Psoas muscle (tissue), 8 donors: Measurements from ENCODE around the gene GLT6D1. TPM values are rescaled to one million over a fixed set of nuclear protein-coding genes. Genes with fewer than 3 reads are reported as not detected.
"Not testable (repeated sequence)": the region's sequence is repeated elsewhere in the genome, so short reads cannot be mapped to it uniquely, and the experiment has no call there.

Experiments used
- ATAC-seq, 4 donors: fragments of 200-7000 bp; cut with Tn5 transposase; one replicate each; pipeline ENCODE4 v1.9.1; 2020; ENCODE audit warnings: moderate library complexity in 3 of 4, mild to moderate bottlenecking in 2 of 4
- DNase-seq, 2 donors: peaks; one replicate each; pipeline ENCODE4 v3.0.0-alpha.2; 2020
- H3K27ac ChIP-seq: fragments of 200-600 bp; one replicate; pipeline ENCODE4 v1.8.0; 2022
- H3K27me3 ChIP-seq, 3 donors: fragments of 200-600 bp in 1 of 3; one replicate each; pipeline versions ENCODE4 v1.6.1 to v1.8.0; 2013 to 2022; ENCODE audit warnings: low read length in 2 of 3, mild to moderate bottlenecking in 2 of 3, moderate library complexity in 1 of 3; ENCODE audit not compliant: insufficient read depth in 3 of 3
- H3K36me3 ChIP-seq, 2 donors: fragments of 200-600 bp in 1 of 2; one replicate each; pipeline versions ENCODE4 v1.6.1 to v1.8.0; 2013 to 2022; ENCODE audit warnings: low read depth in 1 of 2, mild to moderate bottlenecking in 1 of 2, moderate library complexity in 1 of 2; ENCODE audit not compliant: insufficient read depth in 1 of 2
- H3K4me1 ChIP-seq: fragments of 200-600 bp; one replicate; pipeline ENCODE4 v1.8.0; 2022
- H3K4me3 ChIP-seq: fragments of 200-600 bp; one replicate; pipeline ENCODE4 v1.8.0; 2022; ENCODE audit warnings: mild to moderate bottlenecking
- H3K9me3 ChIP-seq: fragments of 200-600 bp; one replicate; pipeline ENCODE4 v1.8.0; 2022
- WGBS, 3 donors: extraction: QIAGEN DNeasy Blood & Tissue Kit; methylation state at CpG; one replicate each; pipeline versions ENCODE4 v1.1.6 to v1.1.7; 2013; 5-methylcytosine and 5-hydroxymethylcytosine counted together
- intact Hi-C, 2 donors: fragments of 100-400 bp; cut with DNase I; formaldehyde crosslinking; loops; one replicate each; pipeline versions ENCODE4 v1.11.0 to v1.14.2; 2022
- polyA plus RNA-seq, 3 donors: library from polyadenylated mRNA; stranded (reverse); fragments of 200-250 nt; gene quantifications; one replicate each; pipeline ENCODE4 v1.2.3, GENCODE V29; 2013
- total RNA-seq, 4 donors: library from RNA; stranded (reverse); fragmentation: NEBNext Ultra II Directional in 2 of 4; extraction: Animal tissue kit (Norgen Biotek cat#: 25700) in 2 of 4; gene quantifications; one replicate each; pipeline versions ENCODE4 v1.2.1 to v1.2.4, GENCODE V29; 2021 to 2023
- TF ChIP-seq, protein P1 (sequence below): fragments of 200-600 bp; IDR thresholded peaks from one replicate; pipeline ENCODE4 v1.8.0; 2022; ENCODE audit warnings: antibody characterized with exemption
- donor health status: healthy with polysubstance abuse.
- donor health status: DM: no; HTN: no; CAD: no; lungs with moderate emphysema.
- donor health status: Bipolar disorder and iron deficiency.
- donor health status: healthy.
- donor health status: DM: yes; HTN: yes; CAD: no.
- donor health status: DM: no; HTN: no; CAD: no.
- donor health status: DM: no; HTN: no; CAD: no.
- donor health status: DM: yes; HTN: yes; CAD: no.

GLT6D1 gene
- total and polyA plus RNA-seq, 7 donors, result not detected

DNA sequence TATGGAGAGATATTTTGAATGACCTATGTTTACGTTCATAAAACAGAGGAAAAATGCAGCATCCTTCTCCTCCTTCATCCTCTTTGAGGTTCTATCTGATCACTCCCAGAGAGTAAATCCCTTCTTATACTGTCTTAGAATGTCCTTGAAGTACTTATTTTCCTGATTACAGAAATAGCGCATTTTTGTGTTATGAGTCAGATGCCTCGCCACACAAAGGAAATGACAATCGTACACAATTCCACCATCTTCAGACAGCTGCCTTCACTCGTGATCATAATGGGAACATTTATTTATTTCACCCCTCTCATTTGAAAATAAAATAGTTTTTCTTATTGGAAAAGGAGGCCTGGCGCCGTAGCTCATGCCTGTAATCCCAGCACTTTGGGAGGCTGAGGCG, 2.4 kb upstream of the GLT6D1 start:
- H3K4me1 ChIP-seq, result no peaks in the 10 kb centered on the region
- WGBS, 3 donors, result 67 to 68% (median 67%) methylated on average over 8 of the region's 8 CpGs
- H3K27me3 ChIP-seq, result peaks cover 3 to 35% (median 8%) of the 10 kb centered on the region in 3 donors
- intact Hi-C loops, result no loop called here
- H3K27ac ChIP-seq, result no peak overlapping the region
- ATAC-seq (no peak), DNase-seq (no peak)
- no peaks in the 10 kb centered on the region for H3K9me3 ChIP-seq
- TF ChIP-seq, protein P1, sequence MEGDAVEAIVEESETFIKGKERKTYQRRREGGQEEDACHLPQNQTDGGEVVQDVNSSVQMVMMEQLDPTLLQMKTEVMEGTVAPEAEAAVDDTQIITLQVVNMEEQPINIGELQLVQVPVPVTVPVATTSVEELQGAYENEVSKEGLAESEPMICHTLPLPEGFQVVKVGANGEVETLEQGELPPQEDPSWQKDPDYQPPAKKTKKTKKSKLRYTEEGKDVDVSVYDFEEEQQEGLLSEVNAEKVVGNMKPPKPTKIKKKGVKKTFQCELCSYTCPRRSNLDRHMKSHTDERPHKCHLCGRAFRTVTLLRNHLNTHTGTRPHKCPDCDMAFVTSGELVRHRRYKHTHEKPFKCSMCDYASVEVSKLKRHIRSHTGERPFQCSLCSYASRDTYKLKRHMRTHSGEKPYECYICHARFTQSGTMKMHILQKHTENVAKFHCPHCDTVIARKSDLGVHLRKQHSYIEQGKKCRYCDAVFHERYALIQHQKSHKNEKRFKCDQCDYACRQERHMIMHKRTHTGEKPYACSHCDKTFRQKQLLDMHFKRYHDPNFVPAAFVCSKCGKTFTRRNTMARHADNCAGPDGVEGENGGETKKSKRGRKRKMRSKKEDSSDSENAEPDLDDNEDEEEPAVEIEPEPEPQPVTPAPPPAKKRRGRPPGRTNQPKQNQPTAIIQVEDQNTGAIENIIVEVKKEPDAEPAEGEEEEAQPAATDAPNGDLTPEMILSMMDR, result no peak
- no peaks in the 10 kb centered on the region for H3K36me3 ChIP-seq
- H3K4me3 ChIP-seq, result no peak overlapping the region

DNA sequence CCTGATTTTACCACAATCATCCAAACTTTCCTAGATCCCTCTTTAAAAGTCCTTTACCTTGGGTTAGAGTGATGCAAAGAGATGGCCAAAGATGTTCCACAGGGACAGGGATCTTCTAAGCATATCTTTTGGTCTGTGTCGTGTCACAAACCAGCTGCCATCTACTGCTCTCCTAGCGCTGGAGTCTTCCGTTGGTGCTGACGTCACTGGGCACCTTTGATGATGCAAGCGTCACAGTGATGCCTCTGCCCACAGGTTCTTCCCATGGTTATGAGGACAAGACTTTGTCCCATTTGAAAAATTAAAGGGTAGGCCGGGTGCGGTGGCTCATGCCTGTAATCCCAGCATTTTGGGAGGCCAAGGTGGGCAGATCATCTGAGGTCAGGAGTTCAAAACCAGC, 1.7 kb upstream of the GLT6D1 start:
- 84 to 87% (median 84%) methylated on average over 7 of the region's 7 CpGs for WGBS, 3 donors
- Histone ChIP-seq H3K27ac (no peak overlapping the region), H3K4me3 (no peak overlapping the region), H3K9me3 (no peaks in the 10 kb centered on the region), H3K36me3 (no peaks in the 10 kb centered on the region), H3K4me1 (no peaks in the 10 kb centered on the region), H3K27me3 (peaks cover 3 to 40% (median 8%) of the 10 kb centered on the region in 3 donors)
- ATAC-seq (no peak), DNase-seq (no peak)
- intact Hi-C loops, result no loop called here
- TF ChIP-seq, protein P1, result no peak

DNA sequence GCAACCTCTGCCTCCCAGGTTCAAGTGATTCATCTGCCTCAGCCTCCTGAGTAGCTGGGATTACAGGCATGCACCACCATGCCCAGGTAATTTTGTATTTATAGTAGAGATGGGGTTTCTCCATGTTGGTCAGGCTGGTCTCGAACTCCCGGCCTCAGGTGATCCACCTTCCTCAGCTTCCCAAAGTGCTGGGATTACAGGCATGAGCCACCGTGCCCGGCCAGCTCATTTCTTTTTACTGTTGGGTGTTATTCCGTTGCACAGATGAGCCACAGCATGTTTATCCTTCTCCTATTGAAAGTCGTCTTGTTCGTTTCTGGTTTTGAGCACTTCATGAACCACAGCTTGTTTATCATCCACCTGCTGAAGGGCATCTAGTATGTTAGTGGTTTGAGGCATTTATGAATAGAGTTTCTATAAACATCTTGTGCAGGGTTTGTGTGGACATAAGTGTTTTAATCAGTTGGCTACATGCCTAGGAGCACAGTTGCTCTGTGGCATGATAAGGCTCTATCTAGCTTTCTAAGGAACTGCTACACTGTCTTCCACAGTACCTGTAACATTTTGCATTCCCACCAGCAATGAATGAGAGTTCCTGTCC, 2.3 kb downstream of the GLT6D1 start:
- DNase-seq, H3K9me3 ChIP-seq, ATAC-seq, H3K36me3 ChIP-seq, intact Hi-C loops, H3K4me3 ChIP-seq, H3K4me1 ChIP-seq, H3K27ac ChIP-seq: not testable (repeated sequence)
- 78 to 82% (median 80%) methylated on average over 7 of the region's 7 CpGs for WGBS, 3 donors
- peaks cover 5 to 63% (median 8%) of the 10 kb centered on the region in 3 donors for H3K27me3 ChIP-seq

DNA sequence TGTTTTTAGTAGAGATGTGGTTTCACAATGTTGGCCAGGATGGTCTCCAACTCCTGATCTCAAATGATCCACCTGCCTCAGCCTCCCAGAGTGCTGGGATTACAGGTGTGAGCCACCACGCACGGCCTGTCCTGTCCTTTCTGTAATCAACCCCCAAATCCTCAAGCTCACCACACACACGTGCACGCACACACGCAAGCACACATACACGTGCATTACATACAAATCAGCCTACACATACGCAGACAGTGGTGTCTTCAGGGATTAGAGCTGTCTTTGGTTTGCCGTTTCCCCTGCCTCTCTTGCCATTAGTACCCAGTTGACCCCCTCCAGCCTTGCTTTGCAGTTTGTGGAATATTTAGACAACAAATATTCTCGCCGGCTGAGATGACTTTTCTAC, 6.5 kb downstream of the GLT6D1 start:
- H3K36me3 ChIP-seq, result no peaks in the 10 kb centered on the region
- H3K4me3 ChIP-seq, result no peak overlapping the region
- intact Hi-C loops, result no loop called here
- H3K27ac ChIP-seq, result no peak overlapping the region
- peaks cover 11% of the 10 kb centered on the region for H3K9me3 ChIP-seq
- WGBS, 3 donors, result 84 to 87% (median 85%) methylated on average over 10 of the region's 10 CpGs
- ATAC-seq (no peak), DNase-seq (no peak)
- no peaks in the 10 kb centered on the region for H3K4me1 ChIP-seq
- peaks cover 3 to 44% (median 8%) of the 10 kb centered on the region in 3 donors for H3K27me3 ChIP-seq
- TF ChIP-seq, protein P1, result no peak

DNA sequence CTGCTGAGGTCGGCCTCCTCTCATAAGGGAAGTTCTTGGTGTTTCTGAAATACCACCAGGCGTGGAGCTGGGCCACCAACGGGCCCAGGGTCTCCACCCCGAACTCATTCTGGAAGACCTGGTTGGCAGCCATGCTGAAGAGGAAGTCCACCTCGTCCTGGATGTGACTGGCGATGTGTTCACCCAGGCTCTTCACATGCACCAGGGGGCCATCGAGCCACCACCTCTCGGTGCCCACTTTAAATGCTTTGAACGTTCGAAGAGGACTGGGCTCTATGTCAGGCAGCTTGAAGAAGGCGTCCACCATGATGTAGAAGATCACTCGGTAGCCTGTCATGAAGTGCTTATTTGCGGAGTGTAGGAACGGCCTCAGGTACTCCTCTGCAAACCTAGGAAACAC, 15.1 kb downstream of the GLT6D1 start:
- Histone ChIP-seq H3K27me3 (peaks cover 0 to 19% (median 3%) of the 10 kb centered on the region in 3 donors), H3K9me3 (peaks cover 20% of the 10 kb centered on the region), H3K4me3 (no peak overlapping the region), H3K36me3 (no peaks in the 10 kb centered on the region), H3K27ac (no peak overlapping the region), H3K4me1 (no peaks in the 10 kb centered on the region)
- TF ChIP-seq, protein P1, result no peak
- no peak for DNase-seq
- intact Hi-C loops, result no loop called here
- WGBS, 3 donors, result 83 to 87% (median 86%) methylated on average over 14 of the region's 14 CpGs
- no peak for ATAC-seq
